Superior temporal gyrus (tissue), 1 donor: ENCODE data around the gene KIR2DL3.
"Not testable (repeated sequence)": the region's sequence is repeated elsewhere in the genome, so short reads cannot be mapped to it uniquely, and the experiment has no call there.

Experiments used
- DNase-seq: peaks from one replicate; pipeline ENCODE4 v3.0.0-alpha.2; 2016; ENCODE audit errors: extremely low spot score

The KIR2DL3 gene

GRCh38 chr19:54738306-54738705 lies at the start of gene KIR2DL3:
TSS of gene KIR2DL3 (plus strand) at chr19:54738513. CDS start at chr19:54738546, 33 bp downstream.
- not testable (repeated sequence) for DNase-seq

- no peak for DNase-seq
Observed at GRCh38 chr19:54691582-54692297, 46.6 kb upstream of the KIR2DL3 start.

GRCh38 chr19:54692298-54692615 lies 46.1 kb upstream of the KIR2DL3 start:
- no peak for DNase-seq

GRCh38 chr19:54694648-54695047 lies 43.7 kb upstream of the KIR2DL3 start:
- no peak for DNase-seq

- DNase-seq, result no peak
Observed at GRCh38 chr19:54696117-54696548, 42.2 kb upstream of the KIR2DL3 start.

- DNase-seq, result no peak
Observed at GRCh38 chr19:54696766-54697165, 41.5 kb upstream of the KIR2DL3 start.

GRCh38 chr19:54697716-54698115 lies 40.6 kb upstream of the KIR2DL3 start:
- DNase-seq, result not testable (repeated sequence)

GRCh38 chr19:54704928-54705327 lies 33.4 kb upstream of the KIR2DL3 start:
- no peak for DNase-seq

GRCh38 chr19:54707962-54708361 lies 30.4 kb upstream of the KIR2DL3 start:
- no peak for DNase-seq

- DNase-seq, result no peak
Observed at GRCh38 chr19:54708781-54709180, 29.5 kb upstream of the KIR2DL3 start.

GRCh38 chr19:54709212-54709948 lies 28.9 kb upstream of the KIR2DL3 start:
- DNase-seq, result no peak

GRCh38 chr19:54709956-54710355 lies 28.4 kb upstream of the KIR2DL3 start:
- DNase-seq, result not testable (repeated sequence)

- no peak for DNase-seq
Observed at GRCh38 chr19:54724142-54724541, 14.2 kb upstream of the KIR2DL3 start, which contains the start of gene KIR3DL3. TSS of gene KIR3DL3 (plus strand) at chr19:54724442. CDS start at chr19:54724497, 55 bp downstream.

GRCh38 chr19:54724644-54725043 lies 13.7 kb upstream of the KIR2DL3 start:
- DNase-seq, result no peak

GRCh38 chr19:54725321-54725720 lies 13.0 kb upstream of the KIR2DL3 start:
- no peak for DNase-seq

- no peak for DNase-seq
Observed at GRCh38 chr19:54727562-54727961, 10.8 kb upstream of the KIR2DL3 start.

GRCh38 chr19:54728167-54728566 lies 10.1 kb upstream of the KIR2DL3 start:
- DNase-seq, result no peak

GRCh38 chr19:54729416-54730188 lies 8.7 kb upstream of the KIR2DL3 start:
- no peak for DNase-seq

GRCh38 chr19:54731191-54731590 lies 7.1 kb upstream of the KIR2DL3 start:
- no peak for DNase-seq

GRCh38 chr19:54738715-54739114 lies 402 bp downstream of the KIR2DL3 start:
- DNase-seq, result no peak

- DNase-seq, result no peak
Observed at GRCh38 chr19:54739587-54740497, 1.5 kb downstream of the KIR2DL3 start.
